HG03442 (cell line): Measurements from ENCODE around the gene FBXW12.
"Not testable (repeated sequence)": the region's sequence is repeated elsewhere in the genome, so short reads cannot be mapped to it uniquely, and the experiment has no call there.

Source experiments
- ATAC-seq: cut with Tn5 transposase; IDR thresholded peaks from one replicate; pipeline ENCODE4 v1.9.1; 2021; ENCODE audit warnings: mild to moderate bottlenecking, moderate library complexity; ENCODE audit not compliant: unreplicated experiment

Gene FBXW12

GRCh38 chr3:48371651-48372376 lies at the start of gene FBXW12:
TSS of gene FBXW12 (plus strand) at chr3:48372219. CDS start at chr3:48372768, 549 bp downstream.
- no peak for ATAC-seq

GRCh38 chr3:48331706-48332435 lies 40.1 kb upstream of the FBXW12 start:
- not testable (repeated sequence) for ATAC-seq

GRCh38 chr3:48333346-48334245 lies 38.4 kb upstream of the FBXW12 start, which contains the start of gene SPINK8:
TSS of gene SPINK8 (minus strand) at chr3:48333661. CDS start at chr3:48328341, 5,320 bp downstream.
- ATAC-seq: not testable (repeated sequence)

GRCh38 chr3:48334605-48335004 lies 37.4 kb upstream of the FBXW12 start:
- no peak for ATAC-seq

GRCh38 chr3:48335286-48335685 lies 36.7 kb upstream of the FBXW12 start:
- not testable (repeated sequence) for ATAC-seq

GRCh38 chr3:48337536-48337935 lies 34.5 kb upstream of the FBXW12 start:
- ATAC-seq: not testable (repeated sequence)

GRCh38 chr3:48338635-48339034 lies 33.4 kb upstream of the FBXW12 start:
- no peak for ATAC-seq

GRCh38 chr3:48343432-48343831 lies 28.6 kb upstream of the FBXW12 start:
- ATAC-seq: no peak

GRCh38 chr3:48344867-48345507 lies 27.0 kb upstream of the FBXW12 start:
- no peak for ATAC-seq

GRCh38 chr3:48345946-48346572 lies 26.0 kb upstream of the FBXW12 start:
- no peak for ATAC-seq

- no peak for ATAC-seq
Measured at GRCh38 chr3:48347500-48347899, 24.5 kb upstream of the FBXW12 start.

- ATAC-seq: no peak
Measured at GRCh38 chr3:48352546-48352945, 19.5 kb upstream of the FBXW12 start.

GRCh38 chr3:48353987-48354386 lies 18.0 kb upstream of the FBXW12 start:
- no peak for ATAC-seq

GRCh38 chr3:48356419-48356818 lies 15.6 kb upstream of the FBXW12 start:
- ATAC-seq: no peak

GRCh38 chr3:48361928-48362327 lies 10.1 kb upstream of the FBXW12 start:
- no peak for ATAC-seq

GRCh38 chr3:48364840-48365239 lies 7.2 kb upstream of the FBXW12 start:
- ATAC-seq: no peak

- ATAC-seq: no peak
Measured at GRCh38 chr3:48367201-48367600, 4.8 kb upstream of the FBXW12 start.

- ATAC-seq: no peak
Measured at GRCh38 chr3:48369693-48370332, 2.2 kb upstream of the FBXW12 start.

GRCh38 chr3:48370333-48370713 lies 1.7 kb upstream of the FBXW12 start:
- no peak for ATAC-seq

- no peak for ATAC-seq
Measured at GRCh38 chr3:48372377-48372770, 355 bp downstream of the FBXW12 start.
